PC-9 (cell line): ENCODE results near the gene CD96. TPM values are rescaled to one million over a fixed set of nuclear protein-coding genes. Genes with fewer than 3 reads are reported as not detected.

ENCODE experiments used
- BruUV-seq: library from RNA; stranded (reverse); fragments of 400-500 nt; replicated peaks from 2 replicates; lab custom pipeline; 2021; lab: Mats Ljungman, UMichigan
- CTCF ChIA-PET: fragments of 300-600 bp; sonication (Branson Sonifier 250); formaldehyde crosslinking; loops from one replicate; lab custom pipeline; 2022; ENCODE audit warnings: antibody characterized with exemption; lab: Charles Lee
- POLR2A ChIA-PET: fragments of 300-600 bp; sonication (Branson Sonifier 250); formaldehyde crosslinking; loops from one replicate; lab custom pipeline; 2022; ENCODE audit warnings: antibody characterized with exemption; ENCODE audit not compliant: unreplicated experiment; lab: Charles Lee
- DNase-seq, 2 experiments: peaks; one replicate each; pipeline versions ENCODE4 v3.0.0 to v3.0.0-alpha.2; 2015 to 2022; ENCODE audit warnings: mixed read lengths in 1 of 2
- H2AFZ ChIP-seq: fragments of 200-600 bp; sonication (generic); 2 replicates; pipeline ENCODE4 v1.8.1; 2017; ENCODE audit warnings: antibody characterized with exemption
- H3F3A ChIP-seq: fragments of 200-600 bp; sonication (generic); 2 replicates; pipeline ENCODE4 v1.8.1; 2017; ENCODE audit warnings: antibody characterized with exemption, mild to moderate bottlenecking, low read depth; ENCODE audit not compliant: insufficient read depth
- H3K27ac ChIP-seq: fragments of 200-600 bp; sonication (generic); 2 replicates; pipeline ENCODE4 v1.6.1; 2016; ENCODE audit warnings: mixed run types
- H3K27me3 ChIP-seq: fragments of 200-600 bp; sonication (generic); 2 replicates; pipeline ENCODE4 v1.6.1; 2016; ENCODE audit warnings: low read depth, mixed run types; ENCODE audit not compliant: insufficient read depth
- H3K36me3 ChIP-seq: fragments of 200-600 bp; sonication (generic); 2 replicates; pipeline ENCODE4 v1.6.1; 2016; ENCODE audit warnings: low read depth, mixed run types
- H3K4me1 ChIP-seq: fragments of 200-600 bp; sonication (generic); replicated peaks from 2 replicates; pipeline ENCODE4 v1.6.1; 2016; ENCODE audit warnings: mixed run types; ENCODE audit not compliant: insufficient read depth
- H3K4me2 ChIP-seq: fragments of 200-600 bp; sonication (generic); 2 replicates; pipeline ENCODE4 v1.6.1; 2017; ENCODE audit warnings: mixed run types
- H3K4me3 ChIP-seq: fragments of 200-600 bp; sonication (generic); 2 replicates; pipeline ENCODE4 v1.6.1; 2016; ENCODE audit warnings: mixed run types
- H3K79me2 ChIP-seq: fragments of 200-600 bp; sonication (generic); 2 replicates; pipeline ENCODE4 v1.6.1; 2017; ENCODE audit warnings: low read depth, mixed run types
- H3K9me2 ChIP-seq: fragments of 200-600 bp; sonication (generic); 2 replicates; pipeline ENCODE4 v1.8.1; 2017; ENCODE audit warnings: mild to moderate bottlenecking; ENCODE audit not compliant: insufficient read depth
- H3K9me3 ChIP-seq: fragments of 200-600 bp; sonication (generic); 2 replicates; pipeline ENCODE4 v1.8.1; 2016; ENCODE audit warnings: low read depth; ENCODE audit not compliant: insufficient read depth
- H4K20me1 ChIP-seq: fragments of 200-600 bp; sonication (generic); 2 replicates; pipeline ENCODE4 v1.8.1; 2017; ENCODE audit not compliant: insufficient read depth
- CTCF ChIP-seq: fragments of 200-600 bp; sonication (generic); conservative IDR thresholded peaks from 2 replicates; pipeline ENCODE4 v1.6.1; 2017; ENCODE audit warnings: mixed run types, antibody characterized with exemption, mild to moderate bottlenecking, moderate library complexity
- EZH2 ChIP-seq: fragments of 200-600 bp; sonication (generic); IDR thresholded peaks from 2 replicates; pipeline ENCODE4 v1.8.0; 2017; ENCODE audit warnings: antibody characterized with exemption, low read depth
- intact Hi-C: fragments of 100-400 bp; cut with micrococcal nuclease; formaldehyde crosslinking; loops from one replicate; pipeline ENCODE4 v1.10.0; 2022; ENCODE audit not compliant: unreplicated experiment
- total RNA-seq: library from RNA; stranded (reverse); gene quantifications from 2 replicates; pipeline ENCODE4 v1.2.3, GENCODE V29; 2021

The CD96 gene
- total RNA-seq, 1 experiment from 2014 or later, result 0.11 TPM

GRCh38 chr3:111579495-111579894, 37.5 kb downstream of the CD96 start:
- Histone ChIP-seq H3K4me1 (peaks cover 17% of the 10 kb centered on the region), H3K36me3 (no peaks in the 10 kb centered on the region), H3K27ac (no peak overlapping the region), H3F3A (peaks cover 5% of the 10 kb centered on the region; the same call in 1 of the 2 replicates), H2AFZ (no peak overlapping the region), H3K27me3 (no peaks in the 10 kb centered on the region), H3K79me2 (no peaks in the 10 kb centered on the region), H4K20me1 (no peaks in the 10 kb centered on the region), H3K4me3 (no peak overlapping the region), H3K9me2 (no peaks in the 10 kb centered on the region), H3K4me2 (no peak overlapping the region), H3K9me3 (peaks cover 3% of the 10 kb centered on the region; the same call in 1 of the 2 replicates)
- intact Hi-C loops, result loop anchor here (5.0 to 10.0 kb wide), 2 partner anchors 433 to 465 kb away; no protein-coding TSS in a partner anchor
- no peak for DNase-seq
- BruUV-seq, result no TSS peak
- no peak for TF ChIP-seq EZH2
- TF ChIP-seq CTCF, result no peak
- ChIA-PET POLR2A (no interaction called here), CTCF (interaction anchor here (0.6 to 2.6 kb wide), 4 partner anchors 37 to 142 kb away, joined by 3 to 23 read pairs (median 12); no protein-coding TSS in a partner anchor)

DNA sequence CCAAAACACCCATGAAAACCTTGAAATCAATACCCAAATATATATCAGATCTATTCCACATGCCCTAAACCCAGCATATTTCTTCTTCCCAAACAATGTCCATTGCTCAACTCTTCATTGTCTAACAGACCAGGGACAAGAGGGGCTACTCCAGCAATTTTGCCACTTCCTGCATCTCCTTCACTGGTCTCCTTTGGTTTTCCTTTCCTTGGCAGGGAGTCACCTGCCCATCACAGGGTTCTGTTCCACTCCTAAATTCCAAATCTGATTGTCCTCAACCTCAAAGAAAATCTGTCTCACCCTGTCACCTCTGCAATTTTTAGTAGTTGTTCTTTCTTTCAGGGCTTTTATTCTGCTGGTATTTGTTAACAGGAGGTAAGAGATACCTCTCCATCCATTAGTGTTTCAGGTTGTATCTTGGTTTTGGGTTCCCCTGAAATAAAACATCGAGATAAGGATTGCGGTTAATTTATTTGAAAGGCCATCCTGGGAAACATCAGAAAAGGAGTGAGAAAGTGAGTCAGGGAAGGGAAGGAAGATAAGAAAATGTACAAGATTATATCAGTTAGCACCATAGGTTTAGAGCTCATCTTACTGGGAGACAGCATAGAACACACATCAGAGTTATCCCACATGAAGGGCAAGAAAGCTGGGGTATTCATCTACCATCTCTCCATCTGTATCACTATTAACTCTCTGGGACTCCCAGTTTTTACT, 39.6 kb downstream of the CD96 start:
- Histone ChIP-seq H3K79me2 (no peaks in the 10 kb centered on the region), H3K27ac (no peak overlapping the region), H3K9me3 (peaks cover 3% of the 10 kb centered on the region; the same call in 1 of the 2 replicates), H2AFZ (no peak overlapping the region), H3K4me2 (0 out of 2 replicates have a peak overlapping the region, but pooled peaks have one; percentile 3), H4K20me1 (no peaks in the 10 kb centered on the region), H3K36me3 (no peaks in the 10 kb centered on the region), H3K27me3 (no peaks in the 10 kb centered on the region), H3F3A (peaks cover 14% of the 10 kb centered on the region; the same call in 1 of the 2 replicates), H3K9me2 (no peaks in the 10 kb centered on the region), H3K4me3 (no peak overlapping the region), H3K4me1 (peaks cover 33% of the 10 kb centered on the region)
- CTCF ChIA-PET, result no interaction called here
- POLR2A ChIA-PET, result interaction anchor here (0.5 to 0.7 kb wide), 2 partner anchors 13 to 457 kb away, joined by 3 read pairs; no protein-coding TSS in a partner anchor
- no peak for TF ChIP-seq EZH2
- TF ChIP-seq CTCF, result no peak
- intact Hi-C loops, result loop anchor here (1.0 kb wide), 1 partner anchor 221 kb away; no protein-coding TSS in a partner anchor
- TSS peak; percentile 80 for BruUV-seq
- DNase-seq, result peak in 1 of 2 experiments; percentile 62

GRCh38 chr3:111582120-111582474, 40.1 kb downstream of the CD96 start:
- DNase-seq, result peak; percentile 59 to 98
- no TSS peak for BruUV-seq
- Histone ChIP-seq H3K9me2 (no peaks in the 10 kb centered on the region), H3K79me2 (no peaks in the 10 kb centered on the region), H3K27ac (peak overlapping the region; percentile 11), H3K4me3 (no peak overlapping the region), H4K20me1 (no peaks in the 10 kb centered on the region), H3K9me3 (peaks cover 3% of the 10 kb centered on the region; the same call in 1 of the 2 replicates), H3K27me3 (no peaks in the 10 kb centered on the region), H3F3A (peaks cover 14% of the 10 kb centered on the region; the same call in 1 of the 2 replicates), H3K4me2 (0 out of 2 replicates have a peak overlapping the region, but pooled peaks have one; percentile 3), H3K36me3 (no peaks in the 10 kb centered on the region), H2AFZ (no peak overlapping the region), H3K4me1 (peaks cover 33% of the 10 kb centered on the region)
- ChIA-PET POLR2A (interaction anchor here (0.7 kb wide), 1 partner anchor 457 kb away, joined by 3 read pairs; no protein-coding TSS in a partner anchor), CTCF (no interaction called here)
- intact Hi-C loops, result loop anchor here (1.0 kb wide), 1 partner anchor 220 kb away; no protein-coding TSS in a partner anchor
- TF ChIP-seq CTCF (no peak), EZH2 (no peak)
